Prostate gland (tissue), 2 donors: ENCODE results near the gene WDR86. TPM values are rescaled to one million over a fixed set of nuclear protein-coding genes. Genes with fewer than 3 reads are reported as not detected.
A peak's percentile ranks its signal among the peaks of the same experiment; 100 is the strongest.

Experiments
- DNase-seq: peaks from one replicate; pipeline ENCODE4 v3.0.0-alpha.2; 2019; ENCODE audit warnings: low spot score
- H3K27ac ChIP-seq, 2 donors: fragments of 200-600 bp; sonication (generic); 2 replicates each; pipeline ENCODE4 v1.5.1; 2017 to 2019
- H3K27me3 ChIP-seq: fragments of 200-600 bp; sonication (generic); replicated peaks from 2 replicates; pipeline ENCODE4 v1.5.1; 2019; ENCODE audit not compliant: insufficient read depth
- H3K36me3 ChIP-seq, 2 donors: fragments of 200-600 bp; sonication (generic); 1 replicate in 1 of 2; 2 replicates in 1 of 2; pipeline versions ENCODE4 v1.5.1 to v1.8.1; 2017 to 2019
- H3K4me1 ChIP-seq: fragments of 200-600 bp; sonication (generic); replicated peaks from 2 replicates; pipeline ENCODE4 v1.5.1; 2019
- H3K4me3 ChIP-seq, 2 donors: fragments of 200-600 bp; sonication (generic); 2 replicates each; pipeline ENCODE4 v1.5.1; 2017 to 2019
- H3K9me3 ChIP-seq: fragments of 200-600 bp; sonication (generic); 2 replicates; pipeline ENCODE4 v1.5.1; 2017
- CTCF ChIP-seq, 4 experiments: fragments of 200-600 bp in 2 of 4; fragments of 450-650 bp in 2 of 4; sonication (generic) in 2 of 4; IDR thresholded peaks; 1 replicate in 3 of 4; 2 replicates in 1 of 4; pipeline ENCODE4 v1.5.1; 2016 to 2019; ENCODE audit warnings: antibody characterized with exemption in 4 of 4, mild to moderate bottlenecking in 2 of 4, moderate library complexity in 2 of 4
- POLR2A ChIP-seq: fragments of 450-650 bp; IDR thresholded peaks from one replicate; pipeline ENCODE4 v1.6.1; 2016; ENCODE audit warnings: antibody characterized with exemption, mild to moderate bottlenecking
- POLR2AphosphoS5 ChIP-seq: sonication (generic); formaldehyde crosslinking; IDR thresholded peaks from one replicate; pipeline ENCODE4 v1.6.1; 2017; ENCODE audit warnings: antibody characterized with exemption
- WGBS: methylation state at CpG from one replicate; pipeline ENCODE4 v1.1.5; 2018; 5-methylcytosine and 5-hydroxymethylcytosine counted together
- intact Hi-C: fragments of 100-400 bp; cut with DNase I; formaldehyde crosslinking; loops from one replicate; pipeline ENCODE4 v1.14.2; 2022
- total RNA-seq, 2 donors: library from RNA; depleted of rRNA; stranded (reverse); fragments of >200 nt; gene quantifications; one replicate each; pipeline ENCODE4 v1.1.0, GENCODE V29; 2016

The WDR86 gene
- total RNA-seq, 2 donors from 2014 or later = 3.6 to 12.8 TPM

GRCh38 chr7:151384352-151384697, 25.5 kb downstream of the WDR86 start:
- no peak for TF ChIP-seq POLR2AphosphoS5
- no peak for TF ChIP-seq CTCF (IDR thresholded peaks at IDR 0.05)
- no peak for TF ChIP-seq POLR2A
- peaks cover 2% of the 10 kb centered on the region for H3K4me1 ChIP-seq
- H3K36me3 ChIP-seq = no peaks in the 10 kb centered on the region
- WGBS = 89% methylated on average over 6 of the region's 6 CpGs
- no peak overlapping the region for H3K27ac ChIP-seq
- H3K27me3 ChIP-seq = no peaks in the 10 kb centered on the region
- no peak for DNase-seq
- H3K4me3 ChIP-seq = no peak overlapping the region
- no peaks in the 10 kb centered on the region for H3K9me3 ChIP-seq
- intact Hi-C loops = no loop called here

- no peaks in the 10 kb centered on the region for H3K27me3 ChIP-seq
- H3K4me1 ChIP-seq = peaks cover 2% of the 10 kb centered on the region
- no peaks in the 10 kb centered on the region for H3K36me3 ChIP-seq
- H3K9me3 ChIP-seq = no peaks in the 10 kb centered on the region
- H3K27ac ChIP-seq = no peak overlapping the region
- H3K4me3 ChIP-seq = no peak overlapping the region
- intact Hi-C loops = no loop called here
- 80% methylated on average over 15 of the region's 15 CpGs for WGBS
- TF ChIP-seq CTCF (IDR thresholded peaks at IDR 0.05) = no peak
- TF ChIP-seq POLR2AphosphoS5 = no peak
- DNase-seq = no peak
Observed at GRCh38 chr7:151383638-151384351, 26.0 kb downstream of the WDR86 start.

GRCh38 chr7:151382079-151382885, 27.6 kb downstream of the WDR86 start:
- no peaks in the 10 kb centered on the region for H3K9me3 ChIP-seq
- TF ChIP-seq CTCF (IDR thresholded peaks at IDR 0.05) (no peak), POLR2AphosphoS5 (no peak), POLR2A (no peak)
- intact Hi-C loops = no loop called here
- H3K4me3 ChIP-seq = peak overlapping the region in 1 of 2 donors; percentile 5
- H3K4me1 ChIP-seq = peaks cover 2% of the 10 kb centered on the region
- 38% methylated on average over 31 of the region's 37 CpGs for WGBS
- H3K27ac ChIP-seq = no peak overlapping the region
- no peaks in the 10 kb centered on the region for H3K36me3 ChIP-seq
- DNase-seq = no peak
- no peaks in the 10 kb centered on the region for H3K27me3 ChIP-seq

- Histone ChIP-seq H3K4me1 (peaks cover 2% of the 10 kb centered on the region), H3K4me3 (peak overlapping the region; percentile 5 to 24), H3K36me3 (peaks cover 0 to 5% of the 10 kb centered on the region in 2 donors), H3K27ac (no peak overlapping the region), H3K27me3 (no peaks in the 10 kb centered on the region), H3K9me3 (no peaks in the 10 kb centered on the region)
- intact Hi-C loops = no loop called here
- TF ChIP-seq CTCF (IDR thresholded peaks at IDR 0.05) (no peak), POLR2A (no peak), POLR2AphosphoS5 (no peak)
- DNase-seq = no peak
- WGBS = 6% methylated on average over 69 of the region's 83 CpGs
Observed at GRCh38 chr7:151381348-151382078, 28.3 kb downstream of the WDR86 start.
